ENCODE results near the gene MCCC2.

DNA sequence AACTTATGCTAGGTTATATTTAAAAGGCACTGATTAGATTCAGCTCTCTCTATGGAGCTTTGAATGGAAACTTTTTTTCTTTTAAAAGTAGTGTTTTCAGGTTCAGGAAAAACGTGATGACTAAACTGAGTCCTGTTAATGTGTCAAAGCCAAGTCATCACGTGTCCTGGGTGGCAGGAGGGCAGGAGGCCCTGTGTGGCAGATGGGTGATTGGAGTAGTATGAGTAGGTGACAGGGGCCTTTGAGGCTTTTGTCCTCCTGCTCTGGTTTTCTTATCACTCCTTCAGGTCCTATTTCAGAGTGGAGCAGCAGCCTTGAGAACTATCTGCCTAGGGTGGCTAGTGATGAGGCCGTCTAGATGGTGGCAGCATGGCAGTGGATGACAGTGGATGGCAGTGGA, 114.3 kb downstream of the MCCC2 start:
- TF ChIP-seq, protein P1, sequence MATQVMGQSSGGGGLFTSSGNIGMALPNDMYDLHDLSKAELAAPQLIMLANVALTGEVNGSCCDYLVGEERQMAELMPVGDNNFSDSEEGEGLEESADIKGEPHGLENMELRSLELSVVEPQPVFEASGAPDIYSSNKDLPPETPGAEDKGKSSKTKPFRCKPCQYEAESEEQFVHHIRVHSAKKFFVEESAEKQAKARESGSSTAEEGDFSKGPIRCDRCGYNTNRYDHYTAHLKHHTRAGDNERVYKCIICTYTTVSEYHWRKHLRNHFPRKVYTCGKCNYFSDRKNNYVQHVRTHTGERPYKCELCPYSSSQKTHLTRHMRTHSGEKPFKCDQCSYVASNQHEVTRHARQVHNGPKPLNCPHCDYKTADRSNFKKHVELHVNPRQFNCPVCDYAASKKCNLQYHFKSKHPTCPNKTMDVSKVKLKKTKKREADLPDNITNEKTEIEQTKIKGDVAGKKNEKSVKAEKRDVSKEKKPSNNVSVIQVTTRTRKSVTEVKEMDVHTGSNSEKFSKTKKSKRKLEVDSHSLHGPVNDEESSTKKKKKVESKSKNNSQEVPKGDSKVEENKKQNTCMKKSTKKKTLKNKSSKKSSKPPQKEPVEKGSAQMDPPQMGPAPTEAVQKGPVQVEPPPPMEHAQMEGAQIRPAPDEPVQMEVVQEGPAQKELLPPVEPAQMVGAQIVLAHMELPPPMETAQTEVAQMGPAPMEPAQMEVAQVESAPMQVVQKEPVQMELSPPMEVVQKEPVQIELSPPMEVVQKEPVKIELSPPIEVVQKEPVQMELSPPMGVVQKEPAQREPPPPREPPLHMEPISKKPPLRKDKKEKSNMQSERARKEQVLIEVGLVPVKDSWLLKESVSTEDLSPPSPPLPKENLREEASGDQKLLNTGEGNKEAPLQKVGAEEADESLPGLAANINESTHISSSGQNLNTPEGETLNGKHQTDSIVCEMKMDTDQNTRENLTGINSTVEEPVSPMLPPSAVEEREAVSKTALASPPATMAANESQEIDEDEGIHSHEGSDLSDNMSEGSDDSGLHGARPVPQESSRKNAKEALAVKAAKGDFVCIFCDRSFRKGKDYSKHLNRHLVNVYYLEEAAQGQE (IDR thresholded peaks at IDR 0.05; ENCODE audit: unreplicated experiment): no peak
- TF ChIP-seq EZH2phosphoT487 (IDR thresholded peaks at IDR 0.05; ENCODE audit: unreplicated experiment) (no peak), EZH2 (IDR thresholded peaks at IDR 0.05; ENCODE audit: low read depth, unreplicated experiment) (no peak), CTCF (conservative IDR thresholded peaks at IDR 0.05; ENCODE audit: low read depth in 2 of 2) (no peak), ZNF331 (CRISPR knock-in tag; IDR thresholded peaks at IDR 0.05; ENCODE audit: low read depth) (no peak)

Measured in GM23338 (cell line).